Inflammatory macrophage treated with lipopolysaccharide for 1 hour (primary cell): ENCODE measurements around the gene YLPM1.

Experiments
- DNase-seq, 2 donors: peaks; one replicate each; pipeline ENCODE4 v3.0.0-alpha.2; 2020 to 2022

The YLPM1 gene

GRCh38 chr14:74792249-74793039 is 29.3 kb downstream of the YLPM1 start:
- DNase-seq, result no peak

- DNase-seq, result peak in 1 of 2 donors; percentile 10
These were observed 30.5 kb downstream of the YLPM1 start for GRCh38 chr14:74793506-74794155.

GRCh38 chr14:74794947-74795346 is 31.8 kb downstream of the YLPM1 start:
- no peak for DNase-seq

GRCh38 chr14:74799765-74800164 is 36.6 kb downstream of the YLPM1 start:
- no peak for DNase-seq

- no peak for DNase-seq
These were observed 37.7 kb downstream of the YLPM1 start for GRCh38 chr14:74800780-74801179.

GRCh38 chr14:74801396-74801795 is 38.3 kb downstream of the YLPM1 start:
- no peak for DNase-seq

GRCh38 chr14:74804219-74804825 is 41.2 kb downstream of the YLPM1 start:
- peak in 1 of 2 donors; percentile 20 for DNase-seq

GRCh38 chr14:74807853-74808545 is 44.9 kb downstream of the YLPM1 start:
- DNase-seq, result no peak

- no peak for DNase-seq
These were observed 53.0 kb downstream of the YLPM1 start for GRCh38 chr14:74816124-74816523.

GRCh38 chr14:74820288-74820687 is 57.2 kb downstream of the YLPM1 start:
- no peak for DNase-seq

- no peak for DNase-seq
These were observed 58.3 kb downstream of the YLPM1 start for GRCh38 chr14:74821267-74821915.

GRCh38 chr14:74824997-74825396 is 61.9 kb downstream of the YLPM1 start:
- DNase-seq, result peak; percentile 69 to 74

- no peak for DNase-seq
These were observed 63.5 kb downstream of the YLPM1 start for GRCh38 chr14:74826574-74826973.

GRCh38 chr14:74829251-74829650 is 66.1 kb downstream of the YLPM1 start:
- peak; percentile 32 to 73 for DNase-seq

- no peak for DNase-seq
These were observed 69.7 kb downstream of the YLPM1 start for GRCh38 chr14:74832849-74833248.

GRCh38 chr14:74834692-74835392 is 71.7 kb downstream of the YLPM1 start:
- DNase-seq, result no peak

- no peak for DNase-seq
These were observed 72.6 kb downstream of the YLPM1 start for GRCh38 chr14:74835645-74836250.

- no peak for DNase-seq
These were observed 73.3 kb downstream of the YLPM1 start for GRCh38 chr14:74836251-74836960.

GRCh38 chr14:74838166-74838565 is 75.0 kb downstream of the YLPM1 start:
- DNase-seq, result peak; percentile 12 to 25

GRCh38 chr14:74840603-74841030 is 77.5 kb downstream of the YLPM1 start:
- DNase-seq, result no peak
